CD8-positive, alpha-beta memory T cell (primary cell): ENCODE data around the gene RASA4B. TPM values are rescaled to one million over a fixed set of nuclear protein-coding genes. Genes with fewer than 3 reads are reported as not detected.
"Not testable (repeated sequence)": the region's sequence is repeated elsewhere in the genome, so short reads cannot be mapped to it uniquely, and the experiment has no call there.

Experiments used
- CTCF ChIA-PET: fragments of 350-600 bp; sonication (Branson Sonifier 250); formaldehyde crosslinking; loops from one replicate; lab custom pipeline; 2021; ENCODE audit warnings: antibody characterized with exemption; lab: Charles Lee
- POLR2A ChIA-PET: fragments of 350-600 bp; sonication (Branson Sonifier 250); formaldehyde crosslinking; loops from one replicate; lab custom pipeline; 2021; ENCODE audit warnings: antibody characterized with exemption; lab: Charles Lee
- DNase-seq, 5 donors: peaks; one replicate each; pipeline versions ENCODE4 v3.0.0 to v3.0.0-alpha.2; 2020 to 2022; ENCODE audit warnings: mixed read lengths in 1 of 5
- H3K27ac ChIP-seq: one replicate; pipeline ENCODE4 v1.7.0; 2013; ENCODE audit warnings: low read depth, mild to moderate bottlenecking, low read length, moderate library complexity
- H3K27me3 ChIP-seq: 2 replicates; pipeline ENCODE4 v1.7.0; 2013; ENCODE audit warnings: low read length, mild to moderate bottlenecking; ENCODE audit not compliant: insufficient read depth, poor library complexity, severe bottlenecking
- H3K36me3 ChIP-seq: 2 replicates; pipeline ENCODE4 v1.7.0; 2013; ENCODE audit warnings: mild to moderate bottlenecking, low read length, moderate library complexity; ENCODE audit not compliant: insufficient read depth
- H3K4me1 ChIP-seq: 2 replicates; pipeline ENCODE4 v1.7.0; 2013; ENCODE audit warnings: mild to moderate bottlenecking, low read length, moderate library complexity; ENCODE audit not compliant: insufficient read depth
- H3K4me3 ChIP-seq: 2 replicates; pipeline ENCODE4 v1.7.0; 2013; ENCODE audit warnings: mild to moderate bottlenecking, low read length
- H3K9me3 ChIP-seq: 2 replicates; pipeline ENCODE4 v1.7.0; 2013; ENCODE audit warnings: mild to moderate bottlenecking, low read length
- H3K27ac Mint-ChIP-seq, 8 donors: one replicate each; pipeline ENCODE4 v1.8.0; 2020 to 2021; ENCODE audit warnings: mixed read lengths in 8 of 8, mild to moderate bottlenecking in 6 of 8, inconsistent platforms in 3 of 8, moderate library complexity in 3 of 8
- H3K27me3 Mint-ChIP-seq, 2 donors: one replicate each; pipeline ENCODE4 v1.8.0; 2020 to 2021; ENCODE audit warnings: mixed read lengths in 2 of 2, mild to moderate bottlenecking in 1 of 2, moderate library complexity in 1 of 2
- H3K36me3 Mint-ChIP-seq, 3 donors: one replicate each; pipeline ENCODE4 v1.8.0; 2020 to 2021; ENCODE audit warnings: mixed read lengths in 3 of 3, inconsistent platforms in 1 of 3, mild to moderate bottlenecking in 1 of 3
- H3K4me1 Mint-ChIP-seq, 3 donors: one replicate each; pipeline ENCODE4 v1.8.0; 2020 to 2021; ENCODE audit warnings: mixed read lengths in 3 of 3, inconsistent platforms in 1 of 3, mild to moderate bottlenecking in 1 of 3
- H3K4me3 Mint-ChIP-seq, 7 donors: one replicate each; pipeline ENCODE4 v1.8.0; 2020 to 2021; ENCODE audit warnings: mixed read lengths in 7 of 7, mild to moderate bottlenecking in 6 of 7, moderate library complexity in 4 of 7, inconsistent platforms in 2 of 7
- H3K9me3 Mint-ChIP-seq, 5 donors: one replicate each; pipeline ENCODE4 v1.8.0; 2020 to 2022; ENCODE audit warnings: mixed read lengths in 5 of 5, mild to moderate bottlenecking in 3 of 5, moderate library complexity in 2 of 5, inconsistent platforms in 1 of 5
- polyA plus RNA-seq: library from polyadenylated mRNA; unstranded; fragments of 300-500 nt; fragmentation: Illumina TruSeq; gene quantifications from one replicate; pipeline ENCODE4 v1.2.3, GENCODE V29; 2021
- total RNA-seq, 2 experiments: library from RNA; stranded (reverse); gene quantifications; one replicate each; pipeline ENCODE4 v1.2.3, GENCODE V29; 2021

RASA4B gene
- total and polyA plus RNA-seq, 3 experiments from 2014 or later, result 10.8 to 23.9 (median 22.0) TPM

- H3K9me3 Mint-ChIP-seq, H3K27me3 ChIP-seq, H3K4me1 ChIP-seq, H3K4me1 Mint-ChIP-seq, H3K27ac ChIP-seq, POLR2A ChIA-PET, H3K4me3 Mint-ChIP-seq, H3K27ac Mint-ChIP-seq, H3K36me3 ChIP-seq, H3K27me3 Mint-ChIP-seq, H3K4me3 ChIP-seq, CTCF ChIA-PET, H3K36me3 Mint-ChIP-seq, H3K9me3 ChIP-seq: not testable (repeated sequence)
- peak in 1 of 5 donors; percentile 21 for DNase-seq
Measured at GRCh38 chr7:102505298-102506185, 12.0 kb downstream of the RASA4B start.

DNA sequence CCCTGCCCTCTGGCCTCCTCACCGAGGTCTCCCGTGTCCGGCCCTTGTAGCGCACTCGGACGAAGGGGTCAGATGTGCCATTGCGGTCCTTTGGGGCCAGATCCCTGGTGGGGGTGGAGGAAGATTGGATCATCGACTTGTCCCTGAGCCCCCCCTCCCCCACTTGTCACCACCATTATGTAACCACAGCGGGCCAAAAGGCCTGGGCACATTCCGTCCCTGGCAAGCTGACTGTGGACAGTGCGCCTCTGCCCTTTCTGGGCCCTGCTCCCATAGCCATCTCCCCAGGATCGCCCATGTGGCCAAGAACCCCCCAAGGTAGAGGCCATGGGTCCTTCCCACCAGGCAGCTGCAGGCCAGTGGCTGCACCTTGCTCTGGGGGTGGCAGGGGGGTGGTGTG lies 14.4 kb downstream of the RASA4B start:
- CTCF ChIA-PET, H3K27me3 Mint-ChIP-seq, H3K4me3 Mint-ChIP-seq, H3K9me3 Mint-ChIP-seq, H3K27ac Mint-ChIP-seq, H3K27me3 ChIP-seq, H3K27ac ChIP-seq, H3K36me3 Mint-ChIP-seq, H3K4me1 ChIP-seq, DNase-seq, H3K4me3 ChIP-seq, H3K9me3 ChIP-seq, POLR2A ChIA-PET, H3K36me3 ChIP-seq, H3K4me1 Mint-ChIP-seq: not testable (repeated sequence)

DNA sequence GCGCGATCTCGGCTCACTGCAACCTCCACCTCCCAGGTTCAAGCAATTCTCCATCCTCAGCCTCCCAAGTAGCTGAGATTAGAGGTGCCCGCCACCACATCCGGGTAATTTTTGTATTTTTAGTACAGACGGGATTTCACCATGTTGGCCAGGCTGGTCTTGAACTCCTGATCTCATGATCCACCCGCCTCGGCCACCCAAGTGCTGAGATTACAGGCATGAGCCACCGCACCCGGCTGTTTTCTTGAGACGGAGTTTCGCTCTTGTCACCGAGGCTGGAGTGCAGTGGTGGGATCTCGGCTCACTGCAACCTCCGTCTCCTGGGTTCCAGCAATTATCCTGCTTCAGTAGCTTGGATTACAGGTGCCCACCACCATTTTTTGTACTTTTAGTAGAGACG lies 19.3 kb downstream of the RASA4B start:
- H3K9me3 ChIP-seq, H3K27me3 ChIP-seq, H3K9me3 Mint-ChIP-seq, H3K4me1 ChIP-seq, H3K4me3 Mint-ChIP-seq, H3K36me3 Mint-ChIP-seq, H3K27me3 Mint-ChIP-seq, CTCF ChIA-PET, H3K27ac ChIP-seq, POLR2A ChIA-PET, H3K36me3 ChIP-seq, H3K4me3 ChIP-seq, H3K27ac Mint-ChIP-seq, DNase-seq, H3K4me1 Mint-ChIP-seq: not testable (repeated sequence)

- H3K36me3 ChIP-seq, DNase-seq, H3K27ac Mint-ChIP-seq, H3K27me3 ChIP-seq, H3K4me3 ChIP-seq, H3K27me3 Mint-ChIP-seq, H3K27ac ChIP-seq, H3K36me3 Mint-ChIP-seq, H3K9me3 Mint-ChIP-seq, H3K4me1 ChIP-seq, CTCF ChIA-PET, H3K9me3 ChIP-seq, POLR2A ChIA-PET, H3K4me3 Mint-ChIP-seq, H3K4me1 Mint-ChIP-seq: not testable (repeated sequence)
Measured at GRCh38 chr7:102497308-102497707, 20.3 kb downstream of the RASA4B start.

- H3K9me3 Mint-ChIP-seq, H3K27ac Mint-ChIP-seq, H3K36me3 ChIP-seq, H3K36me3 Mint-ChIP-seq, H3K4me1 Mint-ChIP-seq, CTCF ChIA-PET, H3K4me3 ChIP-seq, H3K27me3 Mint-ChIP-seq, H3K27ac ChIP-seq, H3K4me3 Mint-ChIP-seq, H3K27me3 ChIP-seq, POLR2A ChIA-PET, DNase-seq, H3K4me1 ChIP-seq, H3K9me3 ChIP-seq: not testable (repeated sequence)
Measured at GRCh38 chr7:102496861-102497260, 20.7 kb downstream of the RASA4B start.

GRCh38 chr7:102494473-102495149 lies 23.0 kb downstream of the RASA4B start:
- H3K4me3 Mint-ChIP-seq, H3K4me3 ChIP-seq, H3K9me3 Mint-ChIP-seq, H3K36me3 Mint-ChIP-seq, DNase-seq, H3K27ac Mint-ChIP-seq, H3K36me3 ChIP-seq, H3K27ac ChIP-seq, POLR2A ChIA-PET, H3K27me3 Mint-ChIP-seq, H3K4me1 Mint-ChIP-seq, H3K4me1 ChIP-seq, H3K9me3 ChIP-seq, H3K27me3 ChIP-seq, CTCF ChIA-PET: not testable (repeated sequence)

DNA sequence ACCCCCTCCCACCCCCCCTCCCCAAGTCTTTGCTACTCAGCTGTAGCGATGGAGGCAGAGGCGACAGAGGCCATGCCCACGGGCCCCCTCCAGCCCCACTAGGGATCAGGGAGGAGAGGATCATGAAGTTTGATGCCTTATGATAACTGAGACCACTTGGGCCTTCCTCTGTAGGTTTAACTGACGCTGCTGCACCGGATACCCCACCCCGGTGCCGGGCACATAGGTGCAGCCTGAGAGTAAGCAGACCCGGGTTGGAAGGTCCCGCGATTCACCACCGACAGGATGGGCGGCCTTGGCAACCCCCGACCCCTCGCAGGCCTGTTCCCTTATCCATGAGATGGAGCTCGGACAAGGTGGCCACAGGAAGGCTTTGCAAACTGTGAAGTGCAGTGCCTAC lies 23.6 kb downstream of the RASA4B start:
- H3K9me3 Mint-ChIP-seq, POLR2A ChIA-PET, H3K27ac Mint-ChIP-seq, H3K27me3 ChIP-seq, H3K36me3 Mint-ChIP-seq, CTCF ChIA-PET, H3K36me3 ChIP-seq, H3K4me1 ChIP-seq, H3K4me3 ChIP-seq, H3K9me3 ChIP-seq, H3K4me1 Mint-ChIP-seq, H3K27ac ChIP-seq, H3K27me3 Mint-ChIP-seq: not testable (repeated sequence)
- peak in 1 of 5 donors; percentile 43 for DNase-seq
- peak overlapping the region in 1 of 7 donors; percentile 29 for H3K4me3 Mint-ChIP-seq

DNA sequence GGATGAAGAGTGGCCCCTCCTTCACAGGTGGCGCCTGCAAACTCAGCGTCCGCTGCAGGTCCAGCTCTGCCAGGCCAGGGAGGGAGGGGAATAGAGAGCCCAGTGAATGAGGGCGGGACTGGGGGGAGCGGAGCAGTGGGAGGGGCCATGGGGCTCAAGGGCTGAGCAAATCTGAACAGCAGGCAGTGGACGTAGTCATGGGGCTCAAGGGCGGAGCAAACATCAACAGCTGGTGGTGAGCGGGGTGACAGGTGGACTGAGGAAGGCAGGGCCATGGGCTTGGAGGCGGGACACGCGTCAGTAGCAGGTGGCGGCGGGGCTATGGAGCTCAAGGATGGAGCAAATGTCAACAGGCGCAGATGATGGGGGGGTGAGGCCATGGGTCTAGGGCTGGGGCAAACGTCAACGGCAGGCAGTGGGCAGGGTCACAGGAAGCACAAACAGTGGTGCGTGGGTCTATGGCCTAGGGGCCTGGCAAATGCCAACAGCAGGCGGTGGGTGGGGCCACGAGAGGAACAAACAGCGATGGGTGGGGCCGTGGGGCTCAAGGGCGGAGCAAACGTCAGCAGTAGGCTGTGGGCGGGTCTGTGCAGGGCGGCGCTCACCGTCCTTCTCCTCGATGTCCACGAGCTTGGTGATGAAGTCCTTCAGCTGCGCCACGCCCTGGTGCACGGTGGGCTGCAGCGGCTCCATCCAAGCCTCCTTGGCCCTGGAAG lies 24.2 kb downstream of the RASA4B start:
- H3K4me1 Mint-ChIP-seq, H3K4me3 ChIP-seq, POLR2A ChIA-PET, H3K9me3 Mint-ChIP-seq, H3K27ac Mint-ChIP-seq, H3K36me3 Mint-ChIP-seq, H3K27me3 ChIP-seq, H3K27ac ChIP-seq, CTCF ChIA-PET, DNase-seq, H3K36me3 ChIP-seq, H3K4me1 ChIP-seq, H3K27me3 Mint-ChIP-seq, H3K9me3 ChIP-seq: not testable (repeated sequence)
- H3K4me3 Mint-ChIP-seq, result peak overlapping the region in 1 of 7 donors; percentile 29
